Heart left ventricle (tissue), 16 donors: ENCODE data around the gene ASXL3. TPM values are rescaled to one million over a fixed set of nuclear protein-coding genes. Genes with fewer than 3 reads are reported as not detected.

ENCODE experiments used
- ATAC-seq, 4 donors: fragments of 200-7000 bp; cut with Tn5 transposase; one replicate each; pipeline ENCODE4 v1.9.1; 2020 to 2022; ENCODE audit warnings: moderate library complexity in 4 of 4, mild to moderate bottlenecking in 3 of 4, moderate number of reproducible peaks in 1 of 4
- DNase-seq, 5 donors: peaks; one replicate each; pipeline ENCODE4 v3.0.0-alpha.2; 2020
- H3K27ac ChIP-seq, 12 donors: fragments of 200-600 bp; sonication (generic) in 4 of 12; one replicate each; pipeline versions ENCODE4 v1.5.0 to v1.8.0; 2016 to 2022; ENCODE audit warnings: mild to moderate bottlenecking in 2 of 12
- H3K27me3 ChIP-seq, 9 donors: fragments of 200-600 bp; sonication (generic) in 2 of 9; one replicate each; pipeline versions ENCODE4 v1.5.1 to v1.8.0; 2016 to 2022; ENCODE audit warnings: mild to moderate bottlenecking in 3 of 9
- H3K36me3 ChIP-seq, 9 donors: fragments of 200-600 bp; sonication (generic) in 2 of 9; one replicate each; pipeline versions ENCODE4 v1.5.0 to v1.8.0; 2018 to 2022; ENCODE audit warnings: mild to moderate bottlenecking in 2 of 9
- H3K4me1 ChIP-seq, 12 donors: fragments of 200-600 bp; sonication (generic) in 4 of 12; one replicate each; pipeline versions ENCODE4 v1.5.0 to v1.8.0; 2016 to 2022; ENCODE audit warnings: mild to moderate bottlenecking in 3 of 12
- H3K4me3 ChIP-seq, 12 donors: fragments of 200-600 bp; sonication (generic) in 4 of 12; one replicate each; pipeline versions ENCODE4 v1.5.0 to v1.8.0; 2017 to 2022; ENCODE audit warnings: mild to moderate bottlenecking in 9 of 12, moderate library complexity in 4 of 12
- H3K9me3 ChIP-seq, 12 donors: fragments of 200-600 bp; sonication (generic) in 4 of 12; one replicate each; pipeline versions ENCODE4 v1.5.0 to v1.8.0; 2016 to 2022; ENCODE audit warnings: mild to moderate bottlenecking in 1 of 12
- POLR2A ChIP-seq, 2 donors: fragments of 450-650 bp; IDR thresholded peaks; one replicate each; pipeline ENCODE4 v1.6.1; 2017; ENCODE audit warnings: antibody characterized with exemption in 2 of 2, mild to moderate bottlenecking in 2 of 2, moderate library complexity in 2 of 2
- WGBS, 4 donors: extraction: QIAGEN DNeasy Blood & Tissue Kit in 2 of 4; methylation state at CpG; one replicate each; pipeline versions ENCODE4 v1.1.5 to v1.1.7; 2013 to 2018; 5-methylcytosine and 5-hydroxymethylcytosine counted together
- intact Hi-C, 10 donors: fragments of 100-400 bp; cut with DNase I; formaldehyde crosslinking; loops; one replicate each; pipeline versions ENCODE4 v1.11.1 to v1.14.2; 2022
- polyA plus RNA-seq, 2 donors: library from polyadenylated mRNA; stranded (reverse); fragments of 200-250 nt; gene quantifications; one replicate each; pipeline ENCODE4 v1.2.3, GENCODE V29; 2013
- total RNA-seq, 9 donors: library from RNA; depleted of rRNA in 2 of 9; stranded (reverse); fragments of >200 nt in 2 of 9; fragmentation: NEBNext Ultra II Directional in 3 of 9; extraction: Animal tissue kit (Norgen Biotek cat#: 25700) in 3 of 9; gene quantifications; one replicate each; pipeline versions ENCODE4 v1.1.0 to v1.2.4, GENCODE V29; 2016 to 2023
- TF ChIP-seq, protein P1 (sequence below), 12 donors: fragments of 200-600 bp; sonication (generic) in 4 of 12; IDR thresholded peaks; one replicate each; pipeline versions ENCODE4 v1.5.0 to v1.8.0; 2018 to 2022; ENCODE audit warnings: antibody characterized with exemption in 12 of 12, mild to moderate bottlenecking in 5 of 12
- donor health status: ischemic (EF 13 %, LVEDD 7.1; RV severe dilation, severe dysfunction).
- donor health status: healthy with polysubstance abuse.
- donor health status: DM: no; HTN: yes; CAD: no.
- donor health status: DM: no; HTN: no; CAD: no.
- donor health status: ischemic (EF 25% LVEDD 6.9; RV normal size, moderate dysfunction).
- donor health status: ischemic (EF 25% LVEDD 5.7; RV mildly dilated, moderate dysfunction).
- donor health status: healthy.
- donor health status: DM: yes; HTN: yes; CAD: no.
- donor health status: ischemic (EF 35%, LVEDD 5.7; RV mildly dilated, moderate dysfunction).
- donor health status: nonischemic (EF 11% LVEDD 7.7; RV severe dilation, severe dysfunction).
- donor health status: DM: yes; HTN: yes; CAD: no.
- donor health status: PGD.
- donor health status: ischemic (EF 29% LVEDD 5.4; RV normal size, mild dysfunction).
- donor health status: nonischemic (EF 23%, LVEDD 6.1; RV moderate dilation, normal function).

The ASXL3 gene
- total and polyA plus RNA-seq, 11 donors: 0.65 to 8.9 (median 3.5) TPM

DNA sequence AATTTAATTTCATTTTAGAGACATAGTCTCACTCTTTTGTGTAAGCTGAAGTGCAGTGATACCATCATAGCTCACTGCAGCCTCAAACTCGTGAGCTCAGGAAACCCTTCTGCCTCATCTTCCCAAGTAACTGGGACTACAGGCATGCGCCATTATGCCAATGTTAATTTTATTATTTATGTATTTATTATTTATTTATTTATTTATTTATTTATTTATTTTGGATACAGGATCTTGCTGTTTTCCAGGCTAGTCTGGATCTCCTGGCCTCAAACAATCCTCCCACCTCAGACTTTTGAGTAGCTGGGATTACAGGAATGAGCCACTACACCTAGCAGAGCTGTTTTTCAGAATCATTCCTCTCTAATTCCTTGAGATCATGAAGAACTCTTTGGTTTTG, 99.9 kb downstream of the ASXL3 start:
- DNase-seq (no peak), ATAC-seq (no peak)
- H3K27me3 ChIP-seq: no peaks in the 10 kb centered on the region
- TF ChIP-seq POLR2A (IDR thresholded peaks at IDR 0.05): no peak
- TF ChIP-seq, protein P1, sequence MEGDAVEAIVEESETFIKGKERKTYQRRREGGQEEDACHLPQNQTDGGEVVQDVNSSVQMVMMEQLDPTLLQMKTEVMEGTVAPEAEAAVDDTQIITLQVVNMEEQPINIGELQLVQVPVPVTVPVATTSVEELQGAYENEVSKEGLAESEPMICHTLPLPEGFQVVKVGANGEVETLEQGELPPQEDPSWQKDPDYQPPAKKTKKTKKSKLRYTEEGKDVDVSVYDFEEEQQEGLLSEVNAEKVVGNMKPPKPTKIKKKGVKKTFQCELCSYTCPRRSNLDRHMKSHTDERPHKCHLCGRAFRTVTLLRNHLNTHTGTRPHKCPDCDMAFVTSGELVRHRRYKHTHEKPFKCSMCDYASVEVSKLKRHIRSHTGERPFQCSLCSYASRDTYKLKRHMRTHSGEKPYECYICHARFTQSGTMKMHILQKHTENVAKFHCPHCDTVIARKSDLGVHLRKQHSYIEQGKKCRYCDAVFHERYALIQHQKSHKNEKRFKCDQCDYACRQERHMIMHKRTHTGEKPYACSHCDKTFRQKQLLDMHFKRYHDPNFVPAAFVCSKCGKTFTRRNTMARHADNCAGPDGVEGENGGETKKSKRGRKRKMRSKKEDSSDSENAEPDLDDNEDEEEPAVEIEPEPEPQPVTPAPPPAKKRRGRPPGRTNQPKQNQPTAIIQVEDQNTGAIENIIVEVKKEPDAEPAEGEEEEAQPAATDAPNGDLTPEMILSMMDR (IDR thresholded peaks at IDR 0.05): no peak
- H3K36me3 ChIP-seq: no peaks in the 10 kb centered on the region
- H3K4me1 ChIP-seq: no peaks in the 10 kb centered on the region
- H3K9me3 ChIP-seq: no peaks in the 10 kb centered on the region
- intact Hi-C loops: loop anchor here in 1 of 10 donors (10.0 kb wide), 1 partner anchor 63 kb away; no protein-coding TSS in a partner anchor
- WGBS, 4 donors: 84 to 95% (median 92%) methylated on average over 2 of the region's 2 CpGs
- no peak overlapping the region for H3K4me3 ChIP-seq
- H3K27ac ChIP-seq: no peak overlapping the region

DNA sequence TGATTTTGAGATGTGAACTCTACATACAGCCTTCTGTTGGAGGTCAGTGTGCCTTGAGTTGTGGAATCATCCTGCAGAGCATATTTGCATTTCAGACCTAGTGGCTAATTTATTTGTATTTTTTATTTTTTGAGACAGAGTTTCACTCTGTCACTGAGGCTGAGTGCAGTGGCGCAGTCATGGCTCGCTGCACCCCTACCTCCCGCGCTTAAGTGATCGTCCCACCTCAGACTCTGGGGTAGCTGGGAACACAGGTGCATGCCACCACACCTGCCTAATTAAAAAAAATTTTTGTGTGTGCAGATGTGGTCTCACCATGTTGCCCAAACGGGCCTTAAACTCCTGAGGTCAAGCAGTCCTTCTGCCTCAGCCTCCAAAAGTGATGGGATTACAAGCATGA, 104.4 kb downstream of the ASXL3 start:
- ATAC-seq (no peak), DNase-seq (no peak)
- H3K36me3 ChIP-seq: no peaks in the 10 kb centered on the region
- no peak overlapping the region for H3K4me3 ChIP-seq
- TF ChIP-seq, protein P1 (IDR thresholded peaks at IDR 0.05): no peak
- no peak for TF ChIP-seq POLR2A (IDR thresholded peaks at IDR 0.05)
- peaks cover 0 to 3% (median 0%) of the 10 kb centered on the region in 12 donors for H3K4me1 ChIP-seq
- intact Hi-C loops: no loop called here
- WGBS, 4 donors: 96 to 98% (median 97%) methylated on average over 6 of the region's 6 CpGs
- no peaks in the 10 kb centered on the region for H3K27me3 ChIP-seq
- no peaks in the 10 kb centered on the region for H3K9me3 ChIP-seq
- no peak overlapping the region for H3K27ac ChIP-seq

DNA sequence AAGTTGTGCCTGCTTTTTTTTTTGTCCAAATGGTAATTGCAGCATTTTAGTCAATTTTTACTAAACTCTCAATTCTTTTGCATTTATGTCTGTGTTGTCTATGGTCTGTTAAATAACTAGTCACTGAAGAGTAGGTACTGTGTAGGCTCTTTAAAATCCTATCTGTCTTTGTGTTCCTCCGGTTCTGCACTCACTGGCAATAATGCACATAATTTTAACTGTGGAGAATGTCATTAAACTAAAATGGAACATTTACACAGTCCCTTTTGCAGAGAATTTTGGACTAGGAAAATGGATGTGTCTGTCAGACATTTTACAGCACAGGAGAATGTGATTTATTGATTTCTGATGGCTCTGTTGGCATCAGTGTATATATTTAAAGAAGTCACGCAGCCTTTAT, 116.6 kb downstream of the ASXL3 start:
- DNase-seq (no peak), ATAC-seq (no peak)
- 85 to 93% (median 90%) methylated on average over 2 of the region's 2 CpGs for WGBS, 4 donors
- Histone ChIP-seq H3K27ac (no peak overlapping the region), H3K4me3 (no peak overlapping the region), H3K36me3 (no peaks in the 10 kb centered on the region), H3K27me3 (no peaks in the 10 kb centered on the region), H3K4me1 (no peaks in the 10 kb centered on the region), H3K9me3 (no peaks in the 10 kb centered on the region)
- intact Hi-C loops: loop anchor here in 2 of 10 donors (10.0 kb wide), 2 partner anchors 50 to 60 kb away; no protein-coding TSS in a partner anchor
- no peak for TF ChIP-seq POLR2A (IDR thresholded peaks at IDR 0.05)

DNA sequence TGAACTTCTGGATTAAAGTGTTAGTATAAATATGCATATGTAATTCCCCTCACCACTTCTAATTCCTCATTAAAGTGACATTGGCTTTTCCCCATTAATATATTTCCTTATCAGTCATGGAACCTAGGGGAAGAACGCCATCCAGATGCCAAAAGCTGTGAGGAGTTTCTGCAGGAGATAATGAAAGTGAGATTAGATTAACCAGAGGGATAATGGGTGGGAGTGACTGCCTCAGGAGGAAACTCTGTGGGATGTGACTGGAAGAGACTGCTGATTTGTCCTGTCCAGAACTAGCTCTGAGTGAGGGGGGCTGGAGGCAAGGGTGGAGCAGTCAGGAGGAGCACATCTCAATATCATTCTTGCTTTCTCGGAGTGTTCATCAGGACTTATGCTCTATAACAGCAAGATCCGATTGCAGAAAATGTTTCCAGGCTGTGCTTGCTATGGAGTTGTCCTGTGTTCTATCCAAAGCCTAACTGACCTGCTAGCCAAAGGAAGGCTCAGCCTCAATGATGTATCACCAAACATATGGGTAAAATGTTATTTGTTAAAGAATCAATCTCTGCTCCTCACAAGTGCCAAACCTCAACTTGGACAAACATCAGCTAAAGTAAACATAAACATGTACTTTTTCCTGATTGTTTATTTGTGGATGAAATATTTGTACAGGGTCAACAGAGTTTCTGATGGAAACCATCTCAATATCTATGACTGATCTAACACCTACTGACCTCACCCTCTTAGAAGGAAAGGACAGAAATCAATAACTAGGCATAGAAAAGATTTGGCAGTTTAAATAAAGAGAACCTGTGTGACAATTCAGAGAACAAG, 118.5 kb downstream of the ASXL3 start:
- ATAC-seq (no peak), DNase-seq (no peak)
- Histone ChIP-seq H3K36me3 (no peaks in the 10 kb centered on the region), H3K27me3 (no peaks in the 10 kb centered on the region), H3K9me3 (no peaks in the 10 kb centered on the region), H3K4me1 (no peaks in the 10 kb centered on the region), H3K27ac (no peak overlapping the region), H3K4me3 (no peak overlapping the region)
- 57 to 75% (median 65%) methylated on average over 3 of the region's 3 CpGs for WGBS, 4 donors
- TF ChIP-seq, protein P1 (IDR thresholded peaks at IDR 0.05): no peak
- TF ChIP-seq POLR2A (IDR thresholded peaks at IDR 0.05): no peak
- intact Hi-C loops: loop anchor here in 2 of 10 donors (10.0 kb wide), 2 partner anchors 48 to 58 kb away; no protein-coding TSS in a partner anchor
